Activated CD4-positive, alpha-beta T cell treated with anti-CD3 and anti-CD28 coated beads, Interleukin-10, Interleukin-2, amounts not matched to agents 100 ng/mL and 50 ng/mL, durations not matched to agents 16 hours and 8 hours (primary cell): Measurements from ENCODE around the gene GPN2.

ENCODE experiments used
- DNase-seq: peaks from one replicate; pipeline ENCODE4 v3.0.0-alpha.2; 2020

The GPN2 gene

DNA sequence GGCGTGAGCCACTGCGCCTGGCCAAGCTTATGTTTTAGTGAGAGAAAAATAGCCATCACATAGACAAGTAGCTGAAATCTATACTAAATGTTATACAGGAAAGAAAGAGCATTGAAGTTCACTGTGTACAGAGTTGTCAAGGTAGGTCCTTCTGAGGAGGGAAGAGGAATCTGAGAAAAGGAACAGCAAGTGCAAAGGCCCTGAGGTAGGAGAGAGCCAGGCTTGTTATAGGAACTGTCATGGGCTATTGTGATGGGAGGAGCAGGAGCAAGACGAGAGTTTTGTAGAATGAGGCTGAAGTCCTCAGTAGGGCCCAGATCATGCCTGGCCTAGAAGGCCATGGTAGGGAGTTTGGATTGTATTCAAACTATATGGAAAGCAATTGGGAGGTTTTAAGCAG is 59.0 kb downstream of the GPN2 start:
- no peak for DNase-seq

DNA sequence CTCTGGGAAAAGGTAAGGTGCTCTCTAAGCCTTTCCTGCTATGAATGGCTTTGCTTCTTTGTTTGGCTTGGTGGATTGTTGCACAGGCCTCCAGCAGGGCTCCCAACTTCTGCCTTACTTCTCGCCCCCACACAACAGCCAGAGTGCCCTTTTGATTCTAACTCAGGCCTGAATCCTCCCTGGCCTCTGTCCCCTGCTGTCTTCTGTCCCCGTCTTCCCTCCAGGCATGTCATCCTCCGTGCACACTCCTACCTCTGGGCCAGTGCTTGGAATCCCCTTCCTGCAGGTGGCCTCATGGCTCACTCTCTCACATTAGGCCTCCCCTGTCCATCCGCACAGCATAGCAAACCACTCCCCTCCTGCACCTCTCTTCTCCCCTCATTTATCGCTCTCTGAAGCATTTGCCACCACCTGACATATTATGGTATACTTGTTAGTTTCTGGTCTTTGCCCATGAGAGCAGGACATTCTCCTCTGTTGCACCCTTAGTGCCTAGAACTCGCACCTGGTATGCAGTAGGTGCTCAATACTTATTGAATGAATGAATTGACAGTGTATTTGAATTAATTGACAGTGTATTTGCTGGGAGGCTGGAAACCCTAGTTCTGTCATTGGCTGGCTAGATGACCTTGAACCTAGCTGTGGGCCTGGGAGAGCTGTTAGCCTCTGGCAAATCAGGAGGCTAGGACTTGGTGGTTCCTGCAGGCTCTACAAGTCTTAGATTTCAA is 60.7 kb downstream of the GPN2 start:
- DNase-seq = no peak

DNA sequence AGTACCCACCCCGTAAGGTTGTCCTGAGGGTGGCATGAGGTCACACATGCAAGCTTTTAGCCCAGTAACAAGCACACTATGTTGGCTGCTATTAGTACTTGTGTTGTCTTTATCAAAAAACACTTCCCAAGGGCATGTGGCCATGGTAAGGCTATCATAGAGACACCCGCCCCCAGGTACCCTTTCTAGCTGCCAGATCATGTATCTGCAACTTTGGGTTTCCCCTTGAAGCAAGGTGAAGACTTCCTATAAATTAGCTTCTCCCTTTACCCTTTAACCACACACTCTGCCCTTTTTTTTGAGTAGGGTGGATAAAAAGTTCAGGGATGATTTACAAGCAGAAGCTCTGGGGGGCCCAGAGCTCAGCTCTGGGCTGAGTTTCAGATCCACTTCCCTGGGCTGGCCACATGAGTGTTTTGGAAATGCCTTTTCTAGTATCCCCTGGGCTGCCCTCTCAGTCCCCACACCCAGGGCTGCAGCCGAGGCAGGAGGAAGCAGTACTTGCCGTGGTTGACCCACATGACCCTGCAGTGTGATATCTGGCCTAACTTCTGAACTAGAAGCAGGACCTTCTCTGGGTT is 61.6 kb downstream of the GPN2 start:
- DNase-seq = peak; percentile 35

DNA sequence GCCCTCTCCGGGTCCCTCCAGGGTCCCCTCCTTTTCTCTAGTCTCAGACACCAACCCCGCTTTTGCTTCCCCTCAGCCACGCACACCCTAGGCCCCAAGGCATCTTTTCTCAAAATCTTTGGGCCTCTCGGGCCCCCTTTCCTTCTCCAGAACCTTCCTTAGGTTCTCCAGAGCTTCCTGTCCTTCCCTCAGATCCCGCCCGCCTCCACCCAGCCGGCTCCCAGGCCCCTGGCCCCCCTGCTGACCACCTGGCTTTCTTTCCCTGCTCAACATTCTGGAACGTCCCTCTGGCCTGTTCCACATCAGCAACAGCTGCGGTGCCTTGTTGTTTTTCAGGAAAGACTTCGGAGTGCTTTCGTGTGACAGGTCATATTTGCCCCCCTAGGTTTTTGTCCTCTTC is 62.4 kb downstream of the GPN2 start:
- DNase-seq = no peak

DNA sequence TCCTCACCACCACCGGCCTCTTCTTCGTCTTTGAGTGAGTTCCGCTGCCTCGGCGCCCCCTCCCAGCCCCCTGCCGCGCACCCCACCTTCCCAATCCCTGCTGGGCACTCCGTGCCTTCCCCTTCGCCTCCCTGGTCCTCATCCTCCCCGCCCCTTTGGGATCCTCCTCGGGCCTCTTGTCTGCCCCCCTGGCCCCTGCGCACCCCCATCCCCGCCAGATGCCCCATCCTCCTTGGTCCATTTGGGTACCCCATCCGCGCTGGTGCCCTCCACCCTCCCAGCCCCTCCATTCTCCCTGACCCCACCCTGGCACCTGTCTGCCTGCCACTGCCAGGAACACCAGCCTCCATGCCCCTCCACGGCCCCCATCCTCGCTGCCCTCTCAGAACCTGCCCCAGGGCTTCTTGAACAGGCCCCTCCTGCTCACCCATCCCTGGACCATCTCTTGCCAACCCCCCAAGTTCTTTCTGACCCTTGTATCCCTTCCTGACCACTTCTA is 62.9 kb downstream of the GPN2 start:
- DNase-seq = no peak

DNA sequence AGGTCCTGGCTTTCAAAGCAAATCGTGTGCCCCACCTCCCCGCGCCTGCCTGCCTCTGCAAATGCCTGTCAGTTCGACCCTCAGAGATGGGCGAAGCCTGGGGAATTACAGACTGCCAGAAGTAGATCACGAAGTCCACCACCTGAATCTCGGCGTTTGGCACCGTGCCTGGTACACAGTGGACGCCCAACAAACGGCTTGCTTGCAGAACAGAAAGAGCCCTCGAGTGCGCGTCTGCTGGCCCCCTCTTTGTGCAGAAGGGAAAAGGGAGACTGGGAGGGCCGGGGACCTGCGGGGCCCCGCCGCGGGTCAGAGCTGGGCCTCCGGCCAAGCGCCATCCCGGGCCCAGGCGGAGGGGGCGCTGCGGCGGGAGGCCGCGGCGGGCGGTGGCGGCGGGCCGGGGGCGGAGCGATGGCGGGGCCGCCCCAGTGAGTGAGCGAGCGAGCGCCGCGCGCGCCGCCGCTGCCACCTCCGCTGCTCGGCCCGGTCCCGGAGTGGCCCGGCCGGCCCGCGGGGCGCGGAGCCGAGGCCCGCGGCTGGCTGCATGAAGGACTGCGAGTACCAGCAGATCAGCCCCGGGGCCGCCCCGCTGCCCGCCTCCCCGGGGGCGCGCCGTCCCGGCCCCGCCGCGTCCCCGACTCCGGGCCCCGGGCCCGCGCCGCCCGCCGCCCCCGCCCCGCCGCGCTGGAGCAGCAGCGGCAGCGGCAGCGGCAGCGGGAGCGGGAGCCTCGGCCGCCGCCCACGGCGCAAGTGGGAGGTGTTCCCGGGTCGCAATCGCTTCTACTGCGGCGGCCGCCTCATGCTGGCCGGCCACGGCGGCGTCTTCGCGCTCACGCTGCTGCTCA is 63.6 kb downstream of the GPN2 start, which contains the start of gene ZDHHC18:
Gene ZDHHC18 (plus strand): TSS at position 428 of the 845 bp plus-strand sequence. CDS start 117 bp downstream, at position 545.
- peak; percentile 80 for DNase-seq
